Glomerular endothelial cell (primary cell): Measurements from ENCODE around the gene C10orf95. TPM values are rescaled to one million over a fixed set of nuclear protein-coding genes. Genes with fewer than 3 reads are reported as not detected.

ENCODE experiments used
- DNase-seq: peaks from one replicate; pipeline ENCODE4 v3.0.0-alpha.2; 2011; ENCODE audit warnings: low read depth, low spot score; ENCODE audit errors: extremely low read depth
- total RNA-seq: library from RNA; depleted of rRNA; stranded (reverse); fragments of >200 nt; gene quantifications from 2 replicates; pipeline ENCODE4 v1.2.3, GENCODE V29; 2015

C10orf95 gene
- total RNA-seq, 1 donor from 2014 or later, result not detected

DNA sequence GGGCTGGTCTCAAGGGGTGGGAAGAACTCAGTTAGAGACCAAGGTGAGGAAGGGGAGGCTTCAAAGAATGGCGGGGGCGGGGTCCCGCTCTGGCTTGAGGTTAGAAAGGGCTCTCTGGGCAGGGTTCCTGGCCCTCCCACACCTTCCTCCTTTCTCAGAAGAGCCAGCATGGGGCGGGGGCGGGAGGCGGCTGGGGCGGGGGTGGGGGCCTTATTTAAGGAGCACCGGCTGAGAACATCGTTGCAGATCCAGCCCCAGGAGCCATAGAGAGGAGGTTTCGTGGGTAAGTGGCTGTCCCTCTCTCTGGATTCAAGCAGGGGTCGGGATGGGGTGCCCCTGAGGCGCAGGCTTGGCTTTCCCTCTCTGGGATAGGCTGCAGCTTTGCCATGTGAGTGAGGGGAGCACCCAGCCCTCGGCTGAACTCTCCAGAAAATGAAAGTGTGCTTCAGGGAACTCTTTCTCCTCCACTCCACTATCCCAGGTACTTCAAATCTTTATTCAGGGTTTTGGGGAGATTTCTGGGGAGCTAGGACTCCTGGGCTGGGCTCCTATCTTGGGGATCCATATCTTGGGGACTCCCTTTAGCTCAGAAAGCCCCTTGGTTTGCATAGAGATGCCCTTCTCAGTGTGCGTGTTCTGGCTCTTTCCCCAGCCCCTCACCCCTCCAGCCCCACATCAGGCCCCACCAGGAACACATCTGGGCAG is 15.7 kb downstream of the C10orf95 start:
- no peak for DNase-seq

DNA sequence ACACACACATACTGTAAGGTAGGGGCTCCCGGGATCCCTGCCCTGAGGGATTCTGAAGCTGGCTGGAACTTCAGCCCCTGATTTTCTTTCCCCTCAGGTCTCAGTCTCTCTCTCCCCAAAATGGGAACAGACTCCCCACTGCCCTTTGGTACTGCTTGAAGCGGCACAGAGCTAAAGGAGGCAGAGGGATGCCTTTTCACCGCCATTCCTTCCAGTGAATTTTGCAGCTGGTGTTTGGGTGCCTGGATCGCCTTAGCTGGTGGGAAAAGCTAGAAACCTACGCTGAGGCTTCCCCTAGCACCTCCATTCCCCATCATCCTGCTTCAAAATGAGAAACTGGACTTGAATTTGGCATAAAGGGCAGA is 16.2 kb downstream of the C10orf95 start:
- DNase-seq, result no peak

DNA sequence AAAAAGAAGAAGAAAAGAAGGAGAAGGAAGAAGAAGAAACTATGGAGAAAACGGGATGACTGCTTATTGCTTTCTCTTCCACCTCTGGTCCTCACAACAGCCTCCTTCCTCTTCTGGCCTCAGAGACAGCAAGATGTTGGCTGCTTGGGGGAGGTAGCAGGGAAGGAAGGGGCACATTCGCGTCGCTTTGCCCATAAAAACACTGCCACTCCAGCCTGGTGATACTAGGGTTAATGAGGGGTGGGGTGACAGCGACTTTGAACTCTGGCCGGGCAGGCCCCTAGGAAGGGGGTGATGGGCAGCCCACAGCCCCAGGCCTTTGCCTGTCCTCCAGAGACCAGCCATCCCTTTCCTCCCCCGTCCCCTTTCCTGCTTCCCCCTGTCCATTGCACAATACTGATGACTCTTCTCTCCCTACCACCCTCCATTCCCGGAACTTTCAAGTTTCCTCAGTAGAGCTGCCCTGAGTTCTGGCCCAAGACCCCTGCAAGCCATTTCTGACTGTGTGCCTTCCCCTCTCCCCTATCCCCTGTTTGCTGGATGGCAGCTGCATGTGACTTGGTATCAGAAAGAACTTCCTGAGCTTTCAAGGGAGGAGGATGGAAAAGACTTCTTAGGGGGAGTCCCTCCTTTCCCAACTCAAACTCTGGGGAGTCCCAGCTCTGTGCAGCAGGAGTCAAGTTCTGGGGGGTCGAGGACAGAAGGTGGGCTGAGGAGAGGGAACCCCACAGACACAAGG is 16.8 kb downstream of the C10orf95 start:
- no peak for DNase-seq

DNA sequence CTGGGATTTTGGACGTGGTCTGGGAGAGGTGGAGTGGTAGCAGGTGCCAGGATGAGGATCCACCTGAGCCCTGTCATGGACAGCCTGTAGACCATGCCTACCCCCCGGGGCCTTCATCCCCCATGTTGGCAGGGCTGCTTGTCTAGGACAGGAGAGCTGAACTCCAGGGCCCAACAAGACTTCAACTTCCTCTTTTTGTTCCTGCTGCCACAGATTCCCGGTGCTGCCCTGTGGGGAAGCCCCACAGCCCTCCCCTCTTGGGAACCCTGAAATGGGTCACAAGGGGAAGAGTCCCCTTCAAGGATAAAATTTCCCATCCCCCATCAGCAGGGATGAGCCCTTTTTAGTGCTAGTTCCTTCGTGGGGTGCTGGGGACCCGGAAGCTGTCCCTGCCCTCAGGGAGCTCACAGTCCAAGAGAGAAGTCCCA is 17.7 kb downstream of the C10orf95 start:
- no peak for DNase-seq

DNA sequence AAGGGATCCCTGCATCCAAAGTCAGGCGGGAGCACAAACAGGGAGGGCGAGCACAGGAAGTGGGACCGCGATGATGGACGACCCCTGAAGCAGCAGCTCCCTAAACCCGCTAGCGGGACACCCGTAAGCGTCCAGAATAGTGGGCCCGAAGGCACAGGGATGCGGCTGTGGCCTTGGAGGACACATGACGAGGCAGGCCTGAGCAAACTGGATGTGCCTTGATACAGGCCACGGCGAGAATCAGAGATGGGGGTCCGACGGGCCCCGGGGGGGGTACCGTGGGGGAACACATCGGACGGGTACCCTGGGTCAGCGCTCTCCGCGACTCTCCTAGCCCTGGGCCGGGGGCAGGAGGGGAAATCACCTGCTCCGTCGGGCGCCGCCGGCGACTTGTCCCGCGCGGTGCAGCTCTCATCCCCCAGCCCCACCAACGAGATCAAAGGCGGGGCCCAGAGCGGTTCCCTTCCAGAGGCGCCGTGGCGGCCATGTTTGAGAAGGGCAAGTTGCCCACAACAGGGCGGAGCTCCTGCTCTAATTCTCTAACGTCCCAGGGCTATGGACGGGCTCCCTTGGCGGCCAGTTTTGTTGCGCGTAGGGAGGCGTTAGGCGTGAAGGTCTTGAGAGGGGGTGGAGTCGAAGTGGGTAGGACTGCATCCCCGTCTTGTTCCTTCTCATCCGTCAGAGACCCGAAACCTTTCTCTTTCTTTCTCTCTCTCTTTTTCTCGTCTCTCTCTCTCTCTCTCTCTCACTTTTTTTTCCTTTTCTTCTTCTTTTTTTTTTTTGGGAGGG is 19.0 kb downstream of the C10orf95 start, which contains the start of gene CUEDC2:
Gene CUEDC2, minus strand, starts transcription at position 413 of the 789 bp plus-strand sequence. CDS start 7,386 bp downstream, outside the sequence.
- DNase-seq, result peak; percentile 74

DNA sequence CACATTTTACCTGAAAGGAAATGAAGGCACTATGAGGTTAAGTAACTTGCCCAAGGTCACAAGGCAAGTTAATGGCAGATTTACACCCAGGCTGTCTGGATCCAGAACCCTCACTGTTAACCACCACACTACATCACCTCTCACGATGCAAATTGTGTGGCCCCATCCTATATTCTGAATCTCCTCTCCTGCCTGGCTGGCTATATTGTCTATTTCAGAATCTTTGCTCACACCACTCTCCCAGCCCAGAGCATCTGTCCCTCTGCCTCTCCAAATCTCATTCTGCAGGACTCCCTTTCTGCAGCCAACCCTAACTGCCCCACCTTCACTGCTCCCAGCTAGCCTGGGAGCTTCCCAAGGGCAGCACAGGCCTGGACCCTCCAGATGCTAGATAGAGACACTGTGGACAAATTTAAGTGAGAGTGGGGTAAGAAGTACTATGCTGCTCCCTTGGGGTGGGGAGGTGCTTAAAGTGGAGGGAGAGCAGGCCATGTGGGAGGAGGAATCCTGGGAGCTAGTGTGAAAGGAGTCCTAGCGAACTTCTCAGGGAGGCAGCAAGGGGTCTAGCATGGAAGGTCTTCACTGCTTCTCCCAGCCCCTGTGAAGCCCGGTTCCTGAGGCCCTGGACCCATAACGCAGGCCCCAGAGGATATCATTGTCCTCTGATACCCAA is 19.8 kb downstream of the C10orf95 start:
- DNase-seq, result no peak

DNA sequence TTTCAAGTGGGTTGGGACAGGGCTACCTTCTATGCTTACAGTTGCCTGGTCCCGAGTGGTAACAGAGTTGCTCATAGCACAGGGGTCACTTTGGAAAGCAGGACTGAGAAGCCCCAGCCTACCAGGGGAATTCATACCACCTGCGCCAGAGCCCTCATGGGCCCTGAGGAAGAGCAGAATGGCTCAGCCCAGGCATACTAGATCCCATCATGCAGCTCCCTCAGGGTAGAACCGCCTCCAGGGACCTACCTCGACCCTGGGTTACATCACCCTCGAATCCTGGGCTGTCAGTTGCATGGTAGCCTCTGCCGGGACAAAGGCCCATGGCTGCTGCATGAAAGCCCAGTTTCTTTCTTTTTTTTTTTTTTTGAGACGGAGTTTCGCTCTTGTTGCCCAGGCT is 21.9 kb downstream of the C10orf95 start:
- DNase-seq, result no peak

DNA sequence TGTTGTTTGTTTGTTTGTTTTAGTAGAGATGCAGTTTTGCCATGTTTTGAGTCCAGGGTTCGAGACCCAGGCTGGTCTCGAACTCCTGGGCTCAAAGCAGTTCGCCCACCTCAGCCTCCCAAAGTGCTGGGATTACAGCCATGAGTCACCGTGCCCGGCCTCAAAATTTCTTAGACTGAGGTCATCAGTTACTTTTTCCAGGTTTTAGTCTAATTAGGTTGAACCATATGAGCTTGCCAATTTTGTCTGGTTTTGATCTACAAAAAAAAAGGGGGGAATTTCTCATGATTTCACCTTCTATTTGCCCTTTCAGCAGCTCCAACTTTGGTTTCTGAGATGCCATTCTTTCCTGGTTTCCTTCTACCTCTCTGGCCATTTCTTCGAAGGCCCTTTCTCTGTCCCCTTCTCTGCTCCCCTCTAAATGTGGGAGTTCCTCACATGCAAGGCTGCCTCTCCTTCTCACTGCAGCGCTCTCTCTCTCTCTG is 24.5 kb downstream of the C10orf95 start:
- no peak for DNase-seq

DNA sequence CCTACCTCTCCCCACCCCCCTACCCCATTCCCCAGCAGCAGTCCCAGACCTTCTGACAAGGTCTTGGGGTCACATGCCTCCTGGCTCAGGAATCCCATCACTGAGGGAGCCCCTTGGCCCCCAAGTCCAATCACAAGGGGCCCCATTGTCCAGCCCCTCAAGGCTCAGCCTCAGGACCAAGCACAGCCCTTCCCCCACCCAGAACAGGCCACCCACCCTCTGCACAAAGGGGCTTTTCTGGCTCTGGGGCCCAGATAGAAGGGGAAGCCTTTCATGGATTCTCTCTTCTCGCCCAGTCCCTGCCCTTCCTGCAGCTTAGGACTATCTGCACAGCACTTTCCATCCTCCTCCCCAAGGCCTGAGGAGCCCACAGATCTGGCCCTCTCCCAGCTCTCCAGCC is 25.9 kb downstream of the C10orf95 start:
- no peak for DNase-seq

DNA sequence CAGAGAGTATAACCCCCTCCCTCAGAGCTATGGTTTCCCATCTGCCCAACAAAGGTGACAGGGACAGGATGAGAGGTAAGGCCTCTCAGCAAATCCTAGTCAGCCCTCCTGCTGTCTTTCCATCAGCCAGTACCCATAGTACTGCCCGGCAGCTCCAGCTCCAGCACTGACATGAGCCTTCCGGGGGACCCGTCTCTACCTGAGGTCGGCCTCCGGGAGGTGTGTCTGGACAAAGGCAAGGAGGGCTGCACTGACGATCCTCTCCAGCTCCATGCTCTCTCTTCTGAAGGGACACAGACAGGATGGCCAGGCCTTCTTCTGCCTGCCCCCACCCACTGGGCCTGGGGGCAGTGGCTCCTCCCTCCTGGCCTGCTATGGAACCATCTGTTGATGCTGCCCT is 26.4 kb downstream of the C10orf95 start:
- no peak for DNase-seq

DNA sequence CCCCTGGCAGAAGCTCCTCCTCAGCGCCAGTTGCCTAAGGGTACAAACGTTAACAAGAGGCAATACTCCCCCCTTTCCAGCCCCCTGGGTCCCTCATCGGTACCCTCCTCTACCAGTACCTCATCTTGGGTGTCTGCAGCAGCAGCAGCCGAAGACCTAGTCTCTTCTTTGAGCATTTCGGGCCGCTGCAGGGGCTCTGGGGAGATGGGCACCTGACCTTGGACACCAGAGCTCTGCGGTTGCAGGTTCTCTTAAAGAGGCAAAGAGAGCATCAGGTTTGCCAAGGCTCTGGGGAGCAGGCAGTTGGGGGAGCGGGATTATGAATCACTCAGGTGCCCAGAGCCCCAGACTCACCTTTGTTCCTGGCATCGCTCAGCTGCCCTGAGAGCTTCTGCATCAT is 27.2 kb downstream of the C10orf95 start:
- DNase-seq, result no peak

DNA sequence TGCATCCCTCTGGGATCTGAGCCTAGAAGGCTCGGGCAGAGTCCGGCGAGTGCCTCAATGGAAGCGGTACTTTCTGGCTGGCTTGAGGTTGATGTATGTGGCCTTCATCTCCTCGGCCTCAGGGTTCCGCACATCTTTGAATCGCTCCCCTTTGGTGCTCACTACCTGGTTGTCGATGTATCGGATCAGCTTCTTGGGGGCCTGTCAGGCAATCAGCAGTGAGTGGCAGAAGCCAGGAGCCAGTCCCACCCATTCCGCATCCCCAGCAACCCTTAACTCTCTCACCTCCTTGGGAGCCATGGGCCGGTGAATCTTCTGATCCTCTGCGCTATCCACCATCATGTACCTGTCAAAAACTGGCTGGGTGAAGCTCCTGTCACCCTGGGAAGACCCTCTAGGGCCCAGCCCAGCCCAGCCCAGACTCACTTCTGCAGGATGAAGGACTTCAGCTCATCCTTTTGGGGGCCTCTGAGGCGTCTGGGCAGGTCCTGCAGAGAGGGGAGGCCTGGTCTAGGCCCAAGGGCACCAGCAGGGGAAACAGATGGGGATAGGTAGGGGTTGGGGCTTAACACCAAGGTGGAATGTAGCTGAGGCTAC is 27.9 kb downstream of the C10orf95 start:
- no peak for DNase-seq

DNA sequence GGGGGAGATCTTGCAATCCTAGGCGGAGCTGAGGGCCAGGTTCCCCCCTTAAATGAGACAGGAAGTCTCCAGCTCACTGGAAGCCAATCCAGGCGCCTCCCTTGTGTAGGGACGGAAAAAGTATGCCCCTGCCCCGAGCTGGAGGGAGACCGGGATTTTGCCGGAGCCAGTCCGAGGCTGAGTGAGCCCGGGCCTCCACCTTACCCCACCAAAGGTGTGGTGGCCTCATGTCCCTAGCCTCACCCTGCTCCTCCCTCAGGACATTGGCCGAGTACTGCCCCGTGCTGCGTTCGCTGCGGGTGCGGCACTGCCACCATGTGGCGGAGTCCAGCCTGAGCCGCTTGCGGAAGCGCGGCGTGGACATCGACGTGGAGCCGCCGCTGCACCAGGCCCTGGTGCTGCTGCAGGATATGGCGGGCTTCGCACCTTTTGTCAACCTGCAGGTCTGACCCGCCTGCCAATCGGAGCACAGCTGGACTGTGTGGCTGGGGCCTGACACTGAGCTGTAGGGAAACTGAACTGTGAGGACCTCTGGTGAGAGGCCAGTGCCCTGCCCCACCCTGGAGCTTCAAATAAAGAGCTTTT is 28.7 kb downstream of the C10orf95 start:
- no peak for DNase-seq

DNA sequence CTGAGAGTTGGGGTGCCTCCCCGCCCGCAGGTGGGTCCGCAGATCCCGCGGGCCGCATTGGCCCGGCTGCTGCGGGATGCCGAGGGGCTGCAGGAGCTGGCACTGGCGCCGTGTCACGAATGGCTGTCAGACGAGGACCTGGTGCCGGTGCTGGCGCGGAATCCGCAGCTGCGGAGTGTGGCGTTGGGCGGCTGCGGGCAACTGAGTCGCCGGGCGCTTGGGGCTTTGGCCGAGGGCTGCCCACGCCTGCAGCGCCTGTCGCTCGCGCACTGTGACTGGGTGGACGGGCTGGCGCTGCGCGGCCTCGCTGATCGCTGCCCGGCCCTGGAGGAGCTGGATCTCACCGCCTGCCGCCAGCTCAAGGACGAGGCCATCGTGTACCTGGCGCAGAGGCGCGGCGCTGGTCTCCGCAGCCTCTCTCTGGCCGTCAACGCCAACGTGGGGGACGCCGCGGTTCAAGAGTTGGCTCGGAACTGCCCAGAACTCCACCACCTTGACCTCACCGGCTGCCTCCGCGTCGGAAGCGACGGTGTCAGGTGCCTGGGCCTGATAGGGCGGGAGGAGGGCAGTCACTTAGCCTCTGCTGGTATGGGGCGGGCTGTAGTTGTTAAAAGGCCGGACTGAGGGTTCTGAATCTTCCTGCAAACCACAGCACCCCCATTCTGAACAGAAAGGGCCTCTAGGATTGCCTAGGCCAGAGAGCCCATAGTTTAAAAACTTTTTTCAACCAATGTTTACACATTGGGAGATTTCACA is 29.4 kb downstream of the C10orf95 start:
- DNase-seq, result no peak

DNA sequence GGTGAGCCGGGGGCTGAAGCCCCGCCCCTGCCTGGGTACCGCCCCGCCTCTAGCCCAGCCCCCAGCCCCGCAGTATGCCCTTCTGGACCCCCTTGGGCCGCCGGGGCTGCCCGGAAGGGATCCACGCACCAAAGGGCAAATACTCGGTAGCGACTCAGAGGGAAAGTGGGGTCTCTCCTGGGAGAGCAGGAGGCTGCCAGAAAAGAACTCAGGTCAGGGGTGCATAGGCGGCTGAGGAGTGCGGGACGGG is 29.9 kb downstream of the C10orf95 start:
- no peak for DNase-seq

DNA sequence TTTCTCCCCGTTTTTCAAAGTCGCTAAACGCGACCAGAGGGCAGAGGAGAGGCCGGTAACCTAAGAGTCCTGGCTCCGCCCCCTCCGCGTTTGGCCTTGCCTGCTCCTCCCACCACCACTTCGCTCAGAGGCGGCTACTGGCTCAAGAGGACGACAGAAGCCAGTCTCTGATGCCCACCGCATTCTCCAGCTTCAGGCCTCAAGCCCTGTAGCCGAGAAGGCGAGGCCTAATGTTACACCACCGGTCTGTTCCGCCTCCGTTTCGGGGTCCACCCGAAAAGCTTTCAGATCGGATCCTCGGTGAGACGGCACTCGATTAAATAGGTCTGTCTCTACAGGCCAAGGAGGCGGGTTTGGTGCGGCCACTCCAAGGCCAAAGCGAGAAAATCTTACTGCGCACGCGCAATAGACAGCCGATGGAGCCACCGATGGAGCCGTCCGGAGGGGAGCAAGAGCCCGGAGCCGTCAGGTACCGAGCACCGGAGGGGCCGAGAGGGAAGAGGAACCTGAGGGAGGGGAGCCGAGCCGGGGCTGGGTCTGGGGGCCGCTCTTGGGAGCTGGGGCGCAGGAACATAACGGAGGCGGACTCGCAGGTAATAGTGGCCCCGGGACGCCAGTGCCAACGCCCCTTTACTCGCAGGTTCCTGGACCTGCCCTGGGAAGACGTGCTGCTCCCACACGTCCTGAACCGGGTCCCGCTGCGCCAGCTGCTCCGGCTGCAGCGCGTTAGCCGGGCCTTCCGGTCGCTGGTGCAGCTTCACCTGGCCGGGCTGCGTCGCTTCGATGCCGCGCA is 30.4 kb downstream of the C10orf95 start, which contains the start of gene FBXL15:
Gene FBXL15, plus strand, starts transcription at position 123 of the 793 bp plus-strand sequence. Its CDS starts 294 bp downstream, at position 417.
- DNase-seq, result peak; percentile 90

DNA sequence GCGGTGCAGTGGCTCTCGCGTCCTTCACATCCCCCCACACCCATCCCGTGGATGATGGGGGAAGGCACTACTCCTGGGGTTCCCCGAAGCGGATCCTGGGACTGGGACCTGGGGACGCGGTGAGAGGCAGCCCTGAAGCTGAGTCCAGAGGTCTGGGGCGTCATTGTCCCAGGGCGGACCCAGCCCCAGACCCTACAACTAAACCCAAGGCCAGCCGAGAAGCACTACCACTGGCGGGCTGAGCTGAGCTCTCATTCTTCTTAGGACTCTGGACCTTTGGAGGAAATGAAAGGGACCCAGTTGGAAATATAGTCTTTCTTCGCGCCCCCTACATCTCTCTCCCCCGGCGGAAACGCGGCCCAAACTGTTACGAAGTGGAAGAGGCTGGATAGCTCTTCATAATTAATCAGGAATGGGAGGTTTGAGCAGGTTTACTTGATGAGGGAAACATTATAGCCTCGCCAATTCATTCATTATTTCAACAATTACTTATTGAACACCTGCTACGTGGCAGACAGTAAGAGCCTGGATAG is 31.1 kb downstream of the C10orf95 start:
- no peak for DNase-seq
